ENCODE results near the gene CAPN15. TPM values are rescaled to one million over a fixed set of nuclear protein-coding genes. Genes with fewer than 3 reads are reported as not detected.

The CAPN15 gene
- total RNA-seq, 1 donor from 2014 or later, result 9.9 TPM

DNA sequence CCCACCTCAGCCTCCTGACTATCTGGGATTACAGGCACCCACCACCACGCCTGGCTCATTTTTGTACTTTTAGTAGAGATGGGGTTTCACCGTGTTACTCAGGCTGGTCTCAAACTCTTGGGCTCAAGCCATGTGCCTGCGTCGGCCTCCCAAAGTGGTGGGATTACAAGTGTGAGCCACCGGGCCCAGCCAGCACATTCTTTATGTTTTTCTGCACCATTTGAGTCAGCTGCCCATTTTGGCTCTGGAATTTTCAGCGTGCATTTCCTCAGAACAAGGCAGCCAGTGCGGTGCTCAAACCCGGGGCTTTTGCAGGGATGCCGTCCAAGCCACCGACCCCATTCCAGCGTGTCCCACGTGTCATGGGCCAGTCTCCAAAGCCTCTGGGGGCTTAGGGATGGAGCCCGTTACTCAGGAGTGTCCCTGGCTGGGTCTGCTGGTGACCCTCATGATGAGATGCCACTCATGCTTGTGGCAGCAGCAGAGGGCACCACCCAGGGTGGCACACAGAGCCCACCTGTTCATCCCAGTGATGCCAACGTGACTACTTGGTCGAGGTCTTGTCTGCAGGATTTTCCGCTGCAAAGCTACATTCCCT lies 58.6 kb downstream of the CAPN15 start:
- H3K27ac ChIP-seq (ENCODE audit: low read depth, low read length), result no peak overlapping the region
- H3K9me3 ChIP-seq (ENCODE audit: control insufficient read depth in 3 of 3, low read length in 3 of 3), result no peaks in the 10 kb centered on the region
- no peak overlapping the region for H3K4me3 ChIP-seq (ENCODE audit: low read length in 3 of 3)
- peaks cover 38 to 60% (median 52%) of the 10 kb centered on the region in 3 donors for H3K4me1 ChIP-seq (ENCODE audit: control insufficient read depth in 3 of 3, insufficient read depth in 3 of 3, low read length in 3 of 3)
- H3K36me3 ChIP-seq (ENCODE audit: control insufficient read depth in 3 of 3, insufficient read depth in 3 of 3, low read length in 3 of 3), result peaks cover 0 to 4% (median 1%) of the 10 kb centered on the region in 3 donors
- peaks cover 0 to 5% (median 0%) of the 10 kb centered on the region in 3 donors for H3K27me3 ChIP-seq (ENCODE audit: control insufficient read depth in 3 of 3, insufficient read depth in 3 of 3, low read length in 3 of 3)
- H3K9ac ChIP-seq (ENCODE audit: low read depth in 1 of 3, low read length in 3 of 3), result peak overlapping the region in 2 of 3 donors; percentile 27 to 98

DNA sequence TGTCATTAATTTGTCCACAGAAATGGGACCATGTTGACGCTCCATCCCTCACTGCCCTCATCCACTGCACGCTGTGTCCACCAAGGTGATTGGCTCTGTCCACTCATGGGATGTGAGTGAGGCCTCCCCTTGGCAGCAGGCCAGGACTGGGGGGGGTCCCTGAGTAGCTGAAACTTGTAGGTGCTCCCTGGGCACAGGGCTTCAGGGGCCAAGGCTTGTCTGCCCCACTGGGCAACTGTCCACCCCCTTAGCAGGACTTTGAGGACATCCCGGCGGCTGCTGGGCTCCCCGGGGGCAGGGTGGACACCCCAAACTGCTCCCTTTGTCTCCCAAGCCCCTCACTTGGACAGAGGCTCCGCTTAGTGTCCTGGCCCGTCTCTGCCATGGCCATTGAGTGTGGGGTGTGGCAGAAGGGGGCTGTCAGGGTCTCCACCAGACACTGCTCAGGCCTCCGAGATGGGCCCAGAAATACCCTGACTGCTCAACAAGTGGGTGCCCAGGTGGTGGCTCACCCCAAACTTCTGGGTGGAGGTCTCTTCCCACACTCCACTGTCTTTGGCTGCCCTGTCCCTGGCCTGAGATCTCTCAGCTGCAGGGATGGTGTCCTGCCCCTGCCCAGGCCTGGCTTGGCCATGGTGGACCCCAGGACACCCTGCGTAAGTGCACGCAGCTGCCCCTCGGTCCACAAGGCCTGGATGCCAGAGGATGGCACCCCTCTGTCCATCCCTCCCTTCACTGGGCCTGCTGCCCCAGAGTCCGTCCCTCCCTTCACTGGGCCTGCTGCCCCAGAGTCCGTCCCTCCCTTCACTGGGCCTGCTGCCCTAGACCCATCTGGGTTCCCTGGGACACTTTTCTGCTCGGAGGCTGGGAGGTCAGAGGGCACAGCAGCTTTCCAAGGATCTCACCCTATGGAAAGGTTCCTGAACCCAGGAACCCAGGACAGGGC lies 59.4 kb downstream of the CAPN15 start:
- peak overlapping the region in 2 of 3 donors; percentile 45 to 51 for H3K4me3 ChIP-seq (ENCODE audit: low read length in 3 of 3)

GRCh38 chr16:588639-588888 lies 61.1 kb downstream of the CAPN15 start:
- peaks cover 0 to 2% (median 0%) of the 10 kb centered on the region in 3 donors for H3K36me3 ChIP-seq (ENCODE audit: control insufficient read depth in 3 of 3, insufficient read depth in 3 of 3, low read length in 3 of 3)
- H3K4me3 ChIP-seq (ENCODE audit: low read length in 3 of 3), result peak overlapping the region; percentile 90 to 96 (median 96)
- peak overlapping the region; percentile 94 to 98 (median 96) for H3K9ac ChIP-seq (ENCODE audit: low read depth in 1 of 3, low read length in 3 of 3)
- no peaks in the 10 kb centered on the region for H3K9me3 ChIP-seq (ENCODE audit: control insufficient read depth in 3 of 3, low read length in 3 of 3)
- H3K27ac ChIP-seq (ENCODE audit: low read depth, low read length), result peak overlapping the region; percentile 94
- peaks cover 61 to 71% (median 62%) of the 10 kb centered on the region in 3 donors for H3K4me1 ChIP-seq (ENCODE audit: control insufficient read depth in 3 of 3, insufficient read depth in 3 of 3, low read length in 3 of 3)
- peaks cover 0 to 5% (median 0%) of the 10 kb centered on the region in 3 donors for H3K27me3 ChIP-seq (ENCODE audit: control insufficient read depth in 3 of 3, insufficient read depth in 3 of 3, low read length in 3 of 3)

More for the DNA sequence above, 59.4 kb downstream of the CAPN15 start:
- H3K27me3 ChIP-seq (ENCODE audit: control insufficient read depth in 3 of 3, insufficient read depth in 3 of 3, low read length in 3 of 3), result peaks cover 0 to 5% (median 0%) of the 10 kb centered on the region in 3 donors
- H3K36me3 ChIP-seq (ENCODE audit: control insufficient read depth in 3 of 3, insufficient read depth in 3 of 3, low read length in 3 of 3), result peaks cover 0 to 4% (median 0%) of the 10 kb centered on the region in 3 donors
- H3K4me1 ChIP-seq (ENCODE audit: control insufficient read depth in 3 of 3, insufficient read depth in 3 of 3, low read length in 3 of 3), result peaks cover 44 to 67% (median 57%) of the 10 kb centered on the region in 3 donors
- H3K9ac ChIP-seq (ENCODE audit: low read depth in 1 of 3, low read length in 3 of 3), result peak overlapping the region; percentile 62 to 98 (median 64)
- H3K27ac ChIP-seq (ENCODE audit: low read depth, low read length), result peak overlapping the region; percentile 94
- no peaks in the 10 kb centered on the region for H3K9me3 ChIP-seq (ENCODE audit: control insufficient read depth in 3 of 3, low read length in 3 of 3)

GRCh38 chr16:588889-589657 lies 61.6 kb downstream of the CAPN15 start:
- peaks cover 0 to 2% (median 0%) of the 10 kb centered on the region in 3 donors for H3K36me3 ChIP-seq (ENCODE audit: control insufficient read depth in 3 of 3, insufficient read depth in 3 of 3, low read length in 3 of 3)
- H3K27me3 ChIP-seq (ENCODE audit: control insufficient read depth in 3 of 3, insufficient read depth in 3 of 3, low read length in 3 of 3), result peaks cover 0 to 5% (median 0%) of the 10 kb centered on the region in 3 donors
- H3K4me3 ChIP-seq (ENCODE audit: low read length in 3 of 3), result peak overlapping the region; percentile 90 to 96 (median 96)
- no peaks in the 10 kb centered on the region for H3K9me3 ChIP-seq (ENCODE audit: control insufficient read depth in 3 of 3, low read length in 3 of 3)
- H3K27ac ChIP-seq (ENCODE audit: low read depth, low read length), result peak overlapping the region; percentile 94
- peaks cover 66 to 75% (median 67%) of the 10 kb centered on the region in 3 donors for H3K4me1 ChIP-seq (ENCODE audit: control insufficient read depth in 3 of 3, insufficient read depth in 3 of 3, low read length in 3 of 3)
- H3K9ac ChIP-seq (ENCODE audit: low read depth in 1 of 3, low read length in 3 of 3), result peak overlapping the region; percentile 94 to 98 (median 96)

GRCh38 chr16:589658-590187 lies 62.2 kb downstream of the CAPN15 start, which contains the start of gene RAB40C:
Gene RAB40C, plus strand, starts transcription at chr16:590066. Its CDS starts 226 bp downstream, at chr16:590292.
- peak within 1 kb of the TSS; percentile 94 for H3K27ac ChIP-seq (ENCODE audit: low read depth, low read length)
- H3K4me1 ChIP-seq (ENCODE audit: control insufficient read depth in 3 of 3, insufficient read depth in 3 of 3, low read length in 3 of 3), result peaks cover 71 to 82% (median 73%) of the 10 kb centered on the region in 3 donors
- peaks cover 0 to 2% (median 0%) of the 10 kb centered on the region in 3 donors for H3K36me3 ChIP-seq (ENCODE audit: control insufficient read depth in 3 of 3, insufficient read depth in 3 of 3, low read length in 3 of 3)
- peak within 1 kb of the TSS; percentile 96 to 99 (median 98) for H3K9ac ChIP-seq (ENCODE audit: low read depth in 1 of 3, low read length in 3 of 3)
- peaks cover 0 to 5% (median 0%) of the 10 kb centered on the region in 3 donors for H3K27me3 ChIP-seq (ENCODE audit: control insufficient read depth in 3 of 3, insufficient read depth in 3 of 3, low read length in 3 of 3)
- H3K9me3 ChIP-seq (ENCODE audit: control insufficient read depth in 3 of 3, low read length in 3 of 3), result no peaks in the 10 kb centered on the region
- H3K4me3 ChIP-seq (ENCODE audit: low read length in 3 of 3), result peak within 1 kb of the TSS; percentile 90 to 96 (median 96)

GRCh38 chr16:590188-590814 lies 62.8 kb downstream of the CAPN15 start:
- no peaks in the 10 kb centered on the region for H3K9me3 ChIP-seq (ENCODE audit: control insufficient read depth in 3 of 3, low read length in 3 of 3)
- peaks cover 76 to 86% (median 77%) of the 10 kb centered on the region in 3 donors for H3K4me1 ChIP-seq (ENCODE audit: control insufficient read depth in 3 of 3, insufficient read depth in 3 of 3, low read length in 3 of 3)
- H3K36me3 ChIP-seq (ENCODE audit: control insufficient read depth in 3 of 3, insufficient read depth in 3 of 3, low read length in 3 of 3), result peaks cover 0 to 4% (median 0%) of the 10 kb centered on the region in 3 donors
- peak overlapping the region; percentile 94 for H3K27ac ChIP-seq (ENCODE audit: low read depth, low read length)
- H3K27me3 ChIP-seq (ENCODE audit: control insufficient read depth in 3 of 3, insufficient read depth in 3 of 3, low read length in 3 of 3), result peaks cover 0 to 4% (median 0%) of the 10 kb centered on the region in 3 donors
- peak overlapping the region; percentile 92 to 99 (median 97) for H3K9ac ChIP-seq (ENCODE audit: low read depth in 1 of 3, low read length in 3 of 3)
- H3K4me3 ChIP-seq (ENCODE audit: low read length in 3 of 3), result peak overlapping the region; percentile 87 to 95 (median 91)

DNA sequence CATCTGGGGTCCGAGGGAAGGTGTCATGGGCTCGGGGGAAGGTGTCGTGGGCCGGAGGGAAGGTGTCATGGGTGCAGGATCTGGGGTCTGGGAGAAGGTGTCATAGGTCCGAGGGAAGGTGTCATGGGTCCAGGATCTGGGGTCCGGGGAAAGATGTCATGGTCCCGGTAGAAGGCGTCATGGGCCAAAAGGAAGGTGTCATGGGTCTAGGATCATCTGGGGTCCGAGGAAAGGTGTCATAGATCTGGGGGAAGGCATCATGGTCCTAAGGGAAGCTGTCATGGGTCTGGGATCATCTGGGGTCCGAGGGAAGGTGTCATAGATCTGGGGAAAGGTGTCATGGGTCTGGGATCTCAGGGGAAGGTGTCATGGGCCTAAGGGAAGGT lies 63.3 kb downstream of the CAPN15 start:
- Histone ChIP-seq H3K9me3 (ENCODE audit: control insufficient read depth in 3 of 3, low read length in 3 of 3) (no peaks in the 10 kb centered on the region), H3K27me3 (ENCODE audit: control insufficient read depth in 3 of 3, insufficient read depth in 3 of 3, low read length in 3 of 3) (no peaks in the 10 kb centered on the region), H3K9ac (ENCODE audit: low read depth in 1 of 3, low read length in 3 of 3) (peak overlapping the region; percentile 92 to 99 (median 97)), H3K4me1 (ENCODE audit: control insufficient read depth in 3 of 3, insufficient read depth in 3 of 3, low read length in 3 of 3) (peaks cover 74 to 86% (median 74%) of the 10 kb centered on the region in 3 donors), H3K27ac (ENCODE audit: low read depth, low read length) (peak overlapping the region; percentile 94), H3K36me3 (ENCODE audit: control insufficient read depth in 3 of 3, insufficient read depth in 3 of 3, low read length in 3 of 3) (peaks cover 0 to 4% (median 0%) of the 10 kb centered on the region in 3 donors), H3K4me3 (ENCODE audit: low read length in 3 of 3) (peak overlapping the region; percentile 87 to 95 (median 91))

DNA sequence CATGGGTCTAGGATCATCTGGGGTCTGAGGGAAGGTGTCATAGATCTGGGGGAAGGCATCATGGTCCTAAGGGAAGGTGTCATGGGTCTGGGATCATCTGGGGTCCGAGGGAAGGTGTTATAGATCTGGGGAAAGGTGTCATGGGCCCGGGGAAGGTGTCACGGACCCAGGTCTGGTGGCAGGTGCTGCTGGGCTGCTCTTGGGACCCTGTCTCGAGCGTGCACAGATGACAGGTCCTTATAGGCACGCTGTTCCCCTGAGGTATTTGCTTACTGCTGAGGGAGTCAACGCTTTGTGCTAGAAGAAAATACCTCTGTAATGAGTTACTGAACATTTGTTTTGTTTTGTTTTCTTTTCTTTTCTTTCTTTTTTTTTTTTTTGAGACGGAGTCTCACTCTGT lies 63.7 kb downstream of the CAPN15 start:
- peaks cover 0 to 4% (median 0%) of the 10 kb centered on the region in 3 donors for H3K36me3 ChIP-seq (ENCODE audit: control insufficient read depth in 3 of 3, insufficient read depth in 3 of 3, low read length in 3 of 3)
- H3K9me3 ChIP-seq (ENCODE audit: control insufficient read depth in 3 of 3, low read length in 3 of 3), result no peaks in the 10 kb centered on the region
- H3K9ac ChIP-seq (ENCODE audit: low read depth in 1 of 3, low read length in 3 of 3), result peak overlapping the region; percentile 92 to 99 (median 97)
- H3K4me3 ChIP-seq (ENCODE audit: low read length in 3 of 3), result peak overlapping the region; percentile 87 to 95 (median 91)
- H3K27me3 ChIP-seq (ENCODE audit: control insufficient read depth in 3 of 3, insufficient read depth in 3 of 3, low read length in 3 of 3), result no peaks in the 10 kb centered on the region
- peak overlapping the region; percentile 94 for H3K27ac ChIP-seq (ENCODE audit: low read depth, low read length)
- H3K4me1 ChIP-seq (ENCODE audit: control insufficient read depth in 3 of 3, insufficient read depth in 3 of 3, low read length in 3 of 3), result peaks cover 74 to 86% (median 74%) of the 10 kb centered on the region in 3 donors

Data from skeletal muscle tissue (tissue), 4 donors.